GM13976 (cell line): ENCODE measurements around the gene CLSTN2.

Source experiments
- DNase-seq: peaks from one replicate; pipeline ENCODE4 v3.0.0; 2012; ENCODE audit warnings: low spot score
- CTCF ChIP-seq: IDR thresholded peaks from 2 replicates; pipeline ENCODE4 v1.5.1; 2012; ENCODE audit warnings: borderline replicate concordance, mild to moderate bottlenecking; ENCODE audit not compliant: insufficient read depth; ENCODE audit errors: extremely low read depth, missing control alignments, control extremely low read depth
- in situ Hi-C: fragments of 300-500 bp; cut with MboI; formaldehyde crosslinking; loops from one replicate; pipeline ENCODE4 v1.12.0; 2022; ENCODE audit warnings: low sequenced_read_pairs, mixed read lengths, inconsistent platforms; ENCODE audit not compliant: unreplicated experiment

The CLSTN2 gene

GRCh38 chr3:140018556-140018955 lies 83.6 kb downstream of the CLSTN2 start:
- in situ Hi-C loops = no loop called here
- no peak for TF ChIP-seq CTCF
- no peak for DNase-seq

- no peak for TF ChIP-seq CTCF
- no peak for DNase-seq
- in situ Hi-C loops = no loop called here
These were observed 85.0 kb downstream of the CLSTN2 start for GRCh38 chr3:140019946-140020345.

- no peak for DNase-seq
- TF ChIP-seq CTCF = no peak
- in situ Hi-C loops = no loop called here
These were observed 85.6 kb downstream of the CLSTN2 start for GRCh38 chr3:140020541-140020940.

GRCh38 chr3:140021269-140021668 lies 86.3 kb downstream of the CLSTN2 start:
- TF ChIP-seq CTCF = no peak

GRCh38 chr3:140022066-140022770 lies 87.2 kb downstream of the CLSTN2 start:
- in situ Hi-C loops = no loop called here
- TF ChIP-seq CTCF = no peak
- DNase-seq = no peak

More at GRCh38 chr3:140021269-140021668, 86.3 kb downstream of the CLSTN2 start:
- in situ Hi-C loops = no loop called here
- DNase-seq = no peak

GRCh38 chr3:140023616-140024530 lies 88.9 kb downstream of the CLSTN2 start:
- in situ Hi-C loops = no loop called here
- DNase-seq = no peak

More at GRCh38 chr3:140023616-140024530, 88.9 kb downstream of the CLSTN2 start:
- no peak for TF ChIP-seq CTCF
